B cell (primary cell): ENCODE data around the gene DGCR8. TPM values are rescaled to one million over a fixed set of nuclear protein-coding genes. Genes with fewer than 3 reads are reported as not detected.

ENCODE experiments used
- ATAC-seq: fragments of 200-7000 bp; cut with Tn5 transposase; one replicate; pipeline ENCODE4 v1.10.0; 2021; ENCODE audit warnings: low read depth, mild to moderate bottlenecking, moderate number of reproducible peaks, moderate library complexity
- CTCF ChIA-PET: fragments of 350-600 bp; sonication (Branson Sonifier 250); formaldehyde crosslinking; loops from one replicate; lab custom pipeline; 2021; ENCODE audit warnings: antibody characterized with exemption, inconsistent platforms; lab: Charles Lee
- POLR2A ChIA-PET: fragments of 350-600 bp; sonication (Branson Sonifier 250); formaldehyde crosslinking; loops from one replicate; lab custom pipeline; 2021; ENCODE audit warnings: antibody characterized with exemption; lab: Charles Lee
- DNase-seq: peaks from one replicate; pipeline ENCODE4 v3.0.0; 2013
- H2AFZ ChIP-seq: 2 replicates; pipeline ENCODE4 v1.6.1; 2012; ENCODE audit warnings: mild to moderate bottlenecking, low read depth, low read length; ENCODE audit not compliant: insufficient read depth, poor library complexity, severe bottlenecking
- H3K27ac ChIP-seq, 2 donors: 1 replicate in 1 of 2; 2 replicates in 1 of 2; pipeline ENCODE4 v1.5.1; 2012 to 2013; ENCODE audit warnings: low read length in 2 of 2, mild to moderate bottlenecking in 2 of 2, moderate library complexity in 1 of 2
- H3K27me3 ChIP-seq, 4 experiments: fragments of 200-600 bp in 1 of 4; sonication (generic) in 1 of 4; replicated peaks in 1 of 4; 1 replicate in 2 of 4; 2 replicates in 2 of 4; pipeline versions ENCODE4 v1.6.1 to v1.7.0; 2013 to 2016; ENCODE audit warnings: low read length in 3 of 4, mild to moderate bottlenecking in 2 of 4, mixed read lengths in 1 of 4, moderate library complexity in 1 of 4; ENCODE audit not compliant: insufficient read depth in 4 of 4, control insufficient read depth in 3 of 4; ENCODE audit errors: control extremely low read depth in 1 of 4
- H3K36me3 ChIP-seq, 2 experiments: replicated peaks in 1 of 2; 1 replicate in 1 of 2; 2 replicates in 1 of 2; pipeline versions ENCODE4 v1.6.1 to v1.7.1; 2013; ENCODE audit warnings: low read length in 1 of 2; ENCODE audit not compliant: insufficient read depth in 2 of 2, control insufficient read depth in 1 of 2; ENCODE audit errors: control extremely low read depth in 1 of 2, extremely low read depth in 1 of 2
- H3K4me1 ChIP-seq, 2 donors: fragments of 200-600 bp in 1 of 2; sonication (generic) in 1 of 2; 1 replicate in 1 of 2; 2 replicates in 1 of 2; pipeline versions ENCODE4 v1.5.1 to v1.6.1; 2013 to 2017; ENCODE audit warnings: low read length in 2 of 2; ENCODE audit not compliant: control insufficient read depth in 2 of 2, insufficient read depth in 2 of 2
- H3K4me2 ChIP-seq: replicated peaks from 2 replicates; pipeline ENCODE3; 2012; ENCODE audit warnings: mild to moderate bottlenecking, low read depth, low read length; ENCODE audit not compliant: poor library complexity, severe bottlenecking
- H3K4me3 ChIP-seq, 5 experiments: fragments of 200-600 bp in 1 of 5; sonication (generic) in 1 of 5; 1 replicate in 3 of 5; 2 replicates in 2 of 5; pipeline versions ENCODE4 v1.5.1 to v1.7.0; 2011 to 2016; ENCODE audit warnings: low read length in 4 of 5, mild to moderate bottlenecking in 4 of 5, low read depth in 2 of 5, control low read depth in 1 of 5, moderate library complexity in 1 of 5; ENCODE audit not compliant: insufficient read depth in 1 of 5; ENCODE audit errors: control extremely low read depth in 1 of 5, extremely low read depth in 1 of 5
- H3K79me2 ChIP-seq: fragments of 200-600 bp; sonication (generic); one replicate; pipeline ENCODE4 v1.6.0; 2016; ENCODE audit warnings: low read length; ENCODE audit not compliant: control insufficient read depth, insufficient read depth
- H3K9ac ChIP-seq: fragments of 200-600 bp; sonication (generic); 2 replicates; pipeline ENCODE4 v1.6.1; 2017; ENCODE audit warnings: mild to moderate bottlenecking, low read length, moderate library complexity
- H3K9me3 ChIP-seq, 3 donors: one replicate each; pipeline versions ENCODE4 v1.6.1 to v1.7.1; 2013; ENCODE audit warnings: low read length in 2 of 3; ENCODE audit not compliant: control insufficient read depth in 2 of 3, insufficient read depth in 1 of 3; ENCODE audit errors: control extremely low read depth in 1 of 3
- H4K20me1 ChIP-seq: 2 replicates; pipeline ENCODE4 v1.6.0; 2012; ENCODE audit warnings: mild to moderate bottlenecking, low read length; ENCODE audit not compliant: insufficient read depth, control insufficient read depth, poor library complexity, severe bottlenecking
- H3K27ac Mint-ChIP-seq: one replicate; pipeline ENCODE4 v1.8.0; 2021; ENCODE audit warnings: mixed read lengths
- H3K27me3 Mint-ChIP-seq: one replicate; pipeline ENCODE4 v1.8.0; 2021; ENCODE audit warnings: mixed read lengths
- H3K4me1 Mint-ChIP-seq: one replicate; pipeline ENCODE4 v1.8.0; 2021; ENCODE audit warnings: mixed read lengths
- H3K4me3 Mint-ChIP-seq: one replicate; pipeline ENCODE4 v1.8.0; 2021; ENCODE audit warnings: mixed read lengths
- H3K9me3 Mint-ChIP-seq: one replicate; pipeline ENCODE4 v1.8.0; 2022; ENCODE audit warnings: mixed read lengths; ENCODE audit not compliant: insufficient read depth
- EZH2 ChIP-seq: IDR thresholded peaks from 2 replicates; pipeline ENCODE4 v1.6.1; 2012; ENCODE audit warnings: borderline replicate concordance, low read depth, mild to moderate bottlenecking, moderate library complexity, low read length; ENCODE audit not compliant: insufficient read depth, poor library complexity, severe bottlenecking
- WGBS: methylation state at CpG from one replicate; pipeline ENCODE4 v1.1.5; 2013; ENCODE audit warnings: missing lambda C conversion rate; ENCODE audit not compliant: insufficient coverage; 5-methylcytosine and 5-hydroxymethylcytosine counted together
- intact Hi-C: fragments of 100-400 bp; cut with micrococcal nuclease; formaldehyde crosslinking; loops from one replicate; pipeline ENCODE4 v1.10.0; 2022
- polyA plus RNA-seq: library from polyadenylated mRNA; depleted of rRNA; stranded (reverse); fragments of >200 nt; gene quantifications from 2 replicates; pipeline ENCODE4 v1.2.3, GENCODE V29; 2012
- total RNA-seq, 2 donors: library from RNA; stranded (reverse); fragments of 120-200 nt in 1 of 2; gene quantifications; 1 replicate in 1 of 2; 2 replicates in 1 of 2; pipeline versions ENCODE4 v1.2.3 to v1.2.4, GENCODE V29; 2013 to 2022
- TF ChIP-seq, protein P1 (sequence below): fragments of 200-600 bp; IDR thresholded peaks from one replicate; pipeline ENCODE4 v1.8.0; 2022; ENCODE audit warnings: antibody characterized with exemption, mild to moderate bottlenecking

DGCR8 gene
- total and polyA plus RNA-seq, 2 donors (not counting 1 experiment from before 2014, with no cell fraction given) = 19.6 to 43.2 TPM

DNA sequence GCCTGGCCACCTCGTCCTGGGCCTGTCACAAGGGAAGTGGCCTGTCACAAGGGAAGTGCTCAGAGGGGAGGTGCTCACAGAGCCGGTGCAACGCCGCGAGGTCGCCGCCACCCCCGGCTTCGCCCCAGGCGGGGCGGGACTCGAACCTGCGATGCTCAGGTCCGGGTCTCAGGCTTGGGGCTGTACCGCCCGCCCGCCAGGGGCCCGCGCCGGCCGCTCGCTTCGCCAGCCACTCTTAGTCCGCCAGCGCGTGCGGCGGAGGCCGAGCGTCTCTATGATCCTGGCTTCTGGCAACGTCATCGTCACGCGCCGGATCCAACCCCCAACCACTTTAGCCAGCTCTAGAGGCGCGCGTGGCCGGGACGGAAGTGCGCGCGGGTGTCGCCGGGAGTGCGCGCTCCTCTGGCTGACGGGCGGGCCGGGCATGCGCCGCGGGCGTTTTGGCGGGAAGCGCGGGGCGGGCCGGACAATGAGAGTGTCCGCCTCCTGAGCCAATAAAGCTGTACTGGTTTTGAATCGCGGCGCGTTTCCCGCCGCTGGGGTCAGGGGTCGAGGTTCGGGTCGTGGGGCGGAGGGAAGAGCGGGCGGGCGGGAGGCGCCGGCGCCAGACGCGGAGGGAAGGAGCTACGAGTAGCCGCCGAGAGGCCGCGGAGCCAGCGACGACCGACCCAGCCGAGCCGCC, 37.1 kb downstream of the DGCR8 start, which contains the start of gene TRMT2A:
TSS of gene TRMT2A (minus strand) at position 276 of the 682 bp plus-strand sequence. CDS start 320 bp downstream, outside the sequence.
- Histone ChIP-seq H3K27me3 (no peaks in the 10 kb centered on the region), H4K20me1 (peaks cover 51% of the 10 kb centered on the region), H2AFZ (peak within 1 kb of the TSS; percentile 84), H3K4me1 (peaks cover 19 to 40% of the 10 kb centered on the region in 2 donors), H3K9me3 (no peaks in the 10 kb centered on the region), H3K27ac (peak within 1 kb of the TSS; percentile 66 to 85), H3K4me3 (peak within 1 kb of the TSS; percentile 42 to 94 (median 80)), H3K36me3 (peaks cover 0 to 40% of the 10 kb centered on the region in 2 experiments), H3K9ac (peak within 1 kb of the TSS; percentile 93), H3K4me2 (peak within 1 kb of the TSS; percentile 95), H3K79me2 (peaks cover 62% of the 10 kb centered on the region)
- ATAC-seq (peak; percentile 84), DNase-seq (peak; percentile 99)
- ChIA-PET CTCF (no interaction called here), POLR2A (interaction anchor here (1.2 to 1.6 kb wide), 4 partner anchors 9 to 96 kb away, joined by 3 to 5 read pairs (median 3); partner anchors contain the start of gene TANGO2)
- Mint-ChIP-seq H3K27me3 (no peaks in the 10 kb centered on the region), H3K9me3 (no peaks in the 10 kb centered on the region), H3K27ac (peak within 1 kb of the TSS; percentile 94), H3K4me1 (peaks cover 29% of the 10 kb centered on the region), H3K4me3 (peak within 1 kb of the TSS; percentile 93)
- TF ChIP-seq, protein P1, sequence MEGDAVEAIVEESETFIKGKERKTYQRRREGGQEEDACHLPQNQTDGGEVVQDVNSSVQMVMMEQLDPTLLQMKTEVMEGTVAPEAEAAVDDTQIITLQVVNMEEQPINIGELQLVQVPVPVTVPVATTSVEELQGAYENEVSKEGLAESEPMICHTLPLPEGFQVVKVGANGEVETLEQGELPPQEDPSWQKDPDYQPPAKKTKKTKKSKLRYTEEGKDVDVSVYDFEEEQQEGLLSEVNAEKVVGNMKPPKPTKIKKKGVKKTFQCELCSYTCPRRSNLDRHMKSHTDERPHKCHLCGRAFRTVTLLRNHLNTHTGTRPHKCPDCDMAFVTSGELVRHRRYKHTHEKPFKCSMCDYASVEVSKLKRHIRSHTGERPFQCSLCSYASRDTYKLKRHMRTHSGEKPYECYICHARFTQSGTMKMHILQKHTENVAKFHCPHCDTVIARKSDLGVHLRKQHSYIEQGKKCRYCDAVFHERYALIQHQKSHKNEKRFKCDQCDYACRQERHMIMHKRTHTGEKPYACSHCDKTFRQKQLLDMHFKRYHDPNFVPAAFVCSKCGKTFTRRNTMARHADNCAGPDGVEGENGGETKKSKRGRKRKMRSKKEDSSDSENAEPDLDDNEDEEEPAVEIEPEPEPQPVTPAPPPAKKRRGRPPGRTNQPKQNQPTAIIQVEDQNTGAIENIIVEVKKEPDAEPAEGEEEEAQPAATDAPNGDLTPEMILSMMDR = peak; percentile 30
- TF ChIP-seq EZH2 = no peak
- intact Hi-C loops = loop anchor here (1.0 to 10.0 kb wide), 8 partner anchors 14 to 994 kb away; partner anchors contain the start of genes DGCR2, DGCR8, PI4KA and SNAP29
- under 1% methylated on average over 88 of the region's 88 CpGs for WGBS
